NCI-H146 treated with DMSO at 0.1 percent for 48 hours (cell line): Measurements from ENCODE around the gene DCAF6.
"Not testable (repeated sequence)": the region's sequence is repeated elsewhere in the genome, so short reads cannot be mapped to it uniquely, and the experiment has no call there.

Source experiments
- DNase-seq: peaks from one replicate; lab custom pipeline; 2025; ENCODE audit not compliant: unreplicated experiment; lab: John Stamatoyannopoulos, UW

The DCAF6 gene

GRCh38 chr1:167923324-167924056 lies 13.0 kb upstream of the DCAF6 start:
- no peak for DNase-seq

- no peak for DNase-seq
These were observed 12.4 kb upstream of the DCAF6 start for GRCh38 chr1:167924102-167924501.

GRCh38 chr1:167924543-167925231 lies 11.8 kb upstream of the DCAF6 start:
- DNase-seq: no peak

GRCh38 chr1:167926486-167926997 lies 9.9 kb upstream of the DCAF6 start:
- no peak for DNase-seq

GRCh38 chr1:167927046-167927754 lies 9.3 kb upstream of the DCAF6 start:
- DNase-seq: no peak

- no peak for DNase-seq
These were observed 8.0 kb upstream of the DCAF6 start for GRCh38 chr1:167928457-167928852.

GRCh38 chr1:167928919-167929318 lies 7.6 kb upstream of the DCAF6 start:
- DNase-seq: not testable (repeated sequence)

GRCh38 chr1:167929725-167930124 lies 6.8 kb upstream of the DCAF6 start:
- no peak for DNase-seq

GRCh38 chr1:167933788-167934187 lies 2.7 kb upstream of the DCAF6 start:
- DNase-seq: no peak

GRCh38 chr1:167934426-167935215 lies 1.9 kb upstream of the DCAF6 start:
- no peak for DNase-seq

GRCh38 chr1:167935216-167936067 lies 1.0 kb upstream of the DCAF6 start:
- peak; percentile 48 for DNase-seq

- peak; percentile 51 for DNase-seq
These were observed 636 bp downstream of the DCAF6 start, which contains the start of gene MPC2 for GRCh38 chr1:167936930-167937708. MPC2 (minus strand) TSS chr1:167937072; CDS start chr1:167935841, 1,231 bp downstream.

GRCh38 chr1:167937709-167938010 lies 1.2 kb downstream of the DCAF6 start:
- no peak for DNase-seq

GRCh38 chr1:167938080-167938636 lies 1.7 kb downstream of the DCAF6 start:
- DNase-seq: no peak

- DNase-seq: no peak
These were observed 3.8 kb downstream of the DCAF6 start for GRCh38 chr1:167940264-167940663.

GRCh38 chr1:167943541-167943940 lies 7.1 kb downstream of the DCAF6 start:
- no peak for DNase-seq

- no peak for DNase-seq
These were observed 11.2 kb downstream of the DCAF6 start for GRCh38 chr1:167947733-167948132.

GRCh38 chr1:167949785-167950184 lies 13.3 kb downstream of the DCAF6 start:
- no peak for DNase-seq

- DNase-seq: peak; percentile 16
These were observed 14.1 kb downstream of the DCAF6 start for GRCh38 chr1:167950569-167950968.
